Hepatocyte (in vitro differentiated cells): ENCODE data around the gene LAMA4. TPM values are rescaled to one million over a fixed set of nuclear protein-coding genes. Genes with fewer than 3 reads are reported as not detected.

Experiments used
- DNase-seq: peaks from one replicate; pipeline ENCODE4 v3.0.0-alpha.2; 2016; ENCODE audit warnings: low spot score
- H2AFZ ChIP-seq: fragments of 200-600 bp; sonication (generic); 2 replicates; pipeline ENCODE4 v1.6.0; 2016; ENCODE audit warnings: antibody characterized with exemption, mild to moderate bottlenecking
- H3K27ac ChIP-seq: fragments of 200-600 bp; sonication (generic); 2 replicates; pipeline ENCODE4 v1.5.1; 2016; ENCODE audit warnings: mild to moderate bottlenecking
- H3K27me3 ChIP-seq: fragments of 200-600 bp; sonication (generic); 2 replicates; pipeline ENCODE4 v1.6.1; 2016
- H3K36me3 ChIP-seq: fragments of 200-600 bp; sonication (generic); replicated peaks from 2 replicates; pipeline ENCODE4 v1.5.1; 2016; ENCODE audit warnings: low read depth; ENCODE audit not compliant: insufficient read depth
- H3K4me1 ChIP-seq: fragments of 200-600 bp; sonication (generic); 2 replicates; pipeline ENCODE4 v1.5.1; 2016; ENCODE audit warnings: mild to moderate bottlenecking, moderate library complexity; ENCODE audit not compliant: insufficient read depth
- H3K4me2 ChIP-seq: fragments of 200-600 bp; sonication (generic); 2 replicates; pipeline ENCODE4 v1.6.0; 2016
- H3K4me3 ChIP-seq: fragments of 200-600 bp; sonication (generic); 2 replicates; pipeline ENCODE4 v1.5.1; 2016; ENCODE audit warnings: mild to moderate bottlenecking
- H3K79me2 ChIP-seq: fragments of 200-600 bp; sonication (generic); 2 replicates; pipeline ENCODE4 v1.6.0; 2017; ENCODE audit warnings: mild to moderate bottlenecking
- H3K9me2 ChIP-seq: fragments of 200-600 bp; sonication (generic); replicated peaks from 2 replicates; pipeline ENCODE4 v1.6.0; 2017; ENCODE audit warnings: mild to moderate bottlenecking; ENCODE audit not compliant: insufficient read depth
- H3K9me3 ChIP-seq: fragments of 200-600 bp; sonication (generic); 2 replicates; pipeline ENCODE4 v1.5.1; 2016; ENCODE audit warnings: low read depth, mild to moderate bottlenecking
- H4K20me1 ChIP-seq: fragments of 200-600 bp; sonication (generic); 2 replicates; pipeline ENCODE4 v1.6.0; 2016; ENCODE audit warnings: mild to moderate bottlenecking; ENCODE audit not compliant: insufficient read depth, poor library complexity, severe bottlenecking
- EZH2 ChIP-seq: fragments of 200-600 bp; sonication (generic); IDR thresholded peaks from 2 replicates; pipeline ENCODE4 v1.6.1; 2016; ENCODE audit warnings: antibody characterized with exemption, mild to moderate bottlenecking, borderline replicate concordance
- EZH2phosphoT487 ChIP-seq: fragments of 200-600 bp; sonication (generic); IDR thresholded peaks from one replicate; pipeline ENCODE4 v1.6.1; 2018; ENCODE audit warnings: antibody characterized with exemption, mild to moderate bottlenecking, low read depth, moderate library complexity; ENCODE audit not compliant: unreplicated experiment, severe bottlenecking
- WGBS: methylation state at CpG from one replicate; pipeline ENCODE4 v1.1.6; 2016; ENCODE audit warnings: low lambda C conversion rate; ENCODE audit errors: missing lambda C conversion rate; 5-methylcytosine and 5-hydroxymethylcytosine counted together
- polyA plus RNA-seq: library from polyadenylated mRNA; unstranded; fragments of >200 nt; fragmentation: Nextera tagmentation; extraction: Ambion mirVana; gene quantifications from 2 replicates; pipeline ENCODE4 v1.2.1, GENCODE V29; 2016
- total RNA-seq: library from RNA; depleted of rRNA; stranded (reverse); fragments of >200 nt; gene quantifications from 2 replicates; pipeline ENCODE4 v1.2.3, GENCODE V29; 2014
- TF ChIP-seq, protein P1 (sequence below): fragments of 200-600 bp; sonication (generic); IDR thresholded peaks from 2 replicates; pipeline ENCODE4 v1.5.1; 2016; ENCODE audit warnings: antibody characterized with exemption, mild to moderate bottlenecking; ENCODE audit not compliant: poor library complexity

Gene LAMA4
- total and polyA plus RNA-seq, 2 experiments from 2014 or later = 14.1 to 18.9 TPM

DNA sequence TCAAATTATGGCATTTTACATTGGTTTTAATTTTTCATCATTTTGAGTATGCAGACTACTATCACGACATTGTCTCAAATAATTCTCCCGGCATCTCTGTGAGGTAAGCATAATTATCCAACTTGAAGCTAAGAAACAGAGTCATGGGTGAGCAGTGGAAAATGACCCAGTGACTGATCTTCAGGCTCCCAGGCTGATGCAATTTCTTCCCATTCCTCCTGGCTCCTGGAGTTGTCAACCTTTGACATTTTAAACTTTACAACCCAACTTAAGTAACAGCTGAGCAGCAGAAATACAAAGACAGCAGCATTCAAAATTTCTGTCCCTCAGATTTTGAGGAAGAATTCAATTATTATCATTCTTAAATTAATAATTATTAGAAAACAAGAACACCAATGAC, 13.7 kb upstream of the LAMA4 start:
- Histone ChIP-seq H3K4me3 (no peak overlapping the region), H2AFZ (no peak overlapping the region), H3K9me2 (no peaks in the 10 kb centered on the region), H3K27ac (no peak overlapping the region), H4K20me1 (no peaks in the 10 kb centered on the region), H3K36me3 (no peaks in the 10 kb centered on the region), H3K4me2 (no peak overlapping the region), H3K79me2 (no peaks in the 10 kb centered on the region), H3K9me3 (no peaks in the 10 kb centered on the region), H3K27me3 (no peaks in the 10 kb centered on the region), H3K4me1 (no peaks in the 10 kb centered on the region)
- no peak for DNase-seq
- TF ChIP-seq EZH2 = no peak
- TF ChIP-seq, protein P1, sequence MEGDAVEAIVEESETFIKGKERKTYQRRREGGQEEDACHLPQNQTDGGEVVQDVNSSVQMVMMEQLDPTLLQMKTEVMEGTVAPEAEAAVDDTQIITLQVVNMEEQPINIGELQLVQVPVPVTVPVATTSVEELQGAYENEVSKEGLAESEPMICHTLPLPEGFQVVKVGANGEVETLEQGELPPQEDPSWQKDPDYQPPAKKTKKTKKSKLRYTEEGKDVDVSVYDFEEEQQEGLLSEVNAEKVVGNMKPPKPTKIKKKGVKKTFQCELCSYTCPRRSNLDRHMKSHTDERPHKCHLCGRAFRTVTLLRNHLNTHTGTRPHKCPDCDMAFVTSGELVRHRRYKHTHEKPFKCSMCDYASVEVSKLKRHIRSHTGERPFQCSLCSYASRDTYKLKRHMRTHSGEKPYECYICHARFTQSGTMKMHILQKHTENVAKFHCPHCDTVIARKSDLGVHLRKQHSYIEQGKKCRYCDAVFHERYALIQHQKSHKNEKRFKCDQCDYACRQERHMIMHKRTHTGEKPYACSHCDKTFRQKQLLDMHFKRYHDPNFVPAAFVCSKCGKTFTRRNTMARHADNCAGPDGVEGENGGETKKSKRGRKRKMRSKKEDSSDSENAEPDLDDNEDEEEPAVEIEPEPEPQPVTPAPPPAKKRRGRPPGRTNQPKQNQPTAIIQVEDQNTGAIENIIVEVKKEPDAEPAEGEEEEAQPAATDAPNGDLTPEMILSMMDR = no peak
- TF ChIP-seq EZH2phosphoT487 = no peak
- WGBS = 94% methylated on average over 2 of the region's 2 CpGs

DNA sequence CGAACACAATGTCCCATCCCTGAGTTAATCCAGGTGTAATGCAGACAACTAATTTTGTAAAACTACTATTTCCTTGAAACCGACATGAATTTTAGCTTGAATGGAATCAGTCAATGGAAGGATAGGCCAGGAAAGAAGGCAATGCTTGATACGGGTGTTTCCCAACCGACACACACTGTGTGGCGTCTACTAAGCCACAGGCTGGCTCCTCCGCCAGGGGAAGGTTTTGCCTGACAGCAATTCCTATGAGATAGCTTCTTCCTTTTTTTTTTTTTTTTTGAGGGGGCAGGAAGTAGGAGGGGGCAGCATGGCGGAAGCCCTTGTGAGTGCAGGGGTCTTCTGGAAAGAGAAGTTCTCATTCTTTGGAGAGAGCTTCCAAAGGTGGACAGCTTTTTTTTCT, 12.0 kb upstream of the LAMA4 start:
- DNase-seq = no peak
- Histone ChIP-seq H3K27me3 (no peaks in the 10 kb centered on the region), H3K9me2 (no peaks in the 10 kb centered on the region), H3K4me1 (no peaks in the 10 kb centered on the region), H3K36me3 (no peaks in the 10 kb centered on the region), H3K4me2 (no peak overlapping the region), H3K9me3 (no peaks in the 10 kb centered on the region), H3K27ac (no peak overlapping the region), H4K20me1 (no peaks in the 10 kb centered on the region), H3K4me3 (no peak overlapping the region), H3K79me2 (no peaks in the 10 kb centered on the region), H2AFZ (no peak overlapping the region)
- TF ChIP-seq EZH2phosphoT487 = no peak
- 94% methylated on average over 7 of the region's 7 CpGs for WGBS

DNA sequence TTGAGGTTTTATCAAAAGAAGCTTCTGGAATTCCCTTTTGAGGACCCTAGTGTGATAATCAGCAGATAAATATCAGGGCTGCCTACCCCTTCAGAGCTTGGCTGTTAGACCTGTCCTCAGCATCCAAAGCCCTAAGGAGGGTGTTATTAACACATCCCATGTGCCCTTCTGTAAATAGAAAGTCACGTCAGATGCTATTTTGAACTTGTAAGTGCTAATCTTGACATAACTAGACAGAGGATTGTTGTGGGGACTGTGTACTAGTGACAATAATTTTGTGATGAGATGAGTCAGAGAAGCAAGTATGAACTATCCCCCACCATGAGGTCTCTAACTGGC, 4.9 kb upstream of the LAMA4 start:
- no peak for DNase-seq
- no peak overlapping the region for H3K27ac ChIP-seq
- no peaks in the 10 kb centered on the region for H3K36me3 ChIP-seq
- no peaks in the 10 kb centered on the region for H3K79me2 ChIP-seq
- H4K20me1 ChIP-seq = no peaks in the 10 kb centered on the region
- no peaks in the 10 kb centered on the region for H3K27me3 ChIP-seq
- TF ChIP-seq, protein P1 = no peak
- TF ChIP-seq EZH2phosphoT487 (no peak), EZH2 (no peak)
- no peak overlapping the region for H3K4me3 ChIP-seq
- peaks cover 8% of the 10 kb centered on the region for H3K4me1 ChIP-seq
- 88% methylated on average over 1 of the region's 1 CpG for WGBS
- H2AFZ ChIP-seq = no peak overlapping the region
- no peak overlapping the region for H3K4me2 ChIP-seq
- H3K9me3 ChIP-seq = no peaks in the 10 kb centered on the region
- H3K9me2 ChIP-seq = no peaks in the 10 kb centered on the region

DNA sequence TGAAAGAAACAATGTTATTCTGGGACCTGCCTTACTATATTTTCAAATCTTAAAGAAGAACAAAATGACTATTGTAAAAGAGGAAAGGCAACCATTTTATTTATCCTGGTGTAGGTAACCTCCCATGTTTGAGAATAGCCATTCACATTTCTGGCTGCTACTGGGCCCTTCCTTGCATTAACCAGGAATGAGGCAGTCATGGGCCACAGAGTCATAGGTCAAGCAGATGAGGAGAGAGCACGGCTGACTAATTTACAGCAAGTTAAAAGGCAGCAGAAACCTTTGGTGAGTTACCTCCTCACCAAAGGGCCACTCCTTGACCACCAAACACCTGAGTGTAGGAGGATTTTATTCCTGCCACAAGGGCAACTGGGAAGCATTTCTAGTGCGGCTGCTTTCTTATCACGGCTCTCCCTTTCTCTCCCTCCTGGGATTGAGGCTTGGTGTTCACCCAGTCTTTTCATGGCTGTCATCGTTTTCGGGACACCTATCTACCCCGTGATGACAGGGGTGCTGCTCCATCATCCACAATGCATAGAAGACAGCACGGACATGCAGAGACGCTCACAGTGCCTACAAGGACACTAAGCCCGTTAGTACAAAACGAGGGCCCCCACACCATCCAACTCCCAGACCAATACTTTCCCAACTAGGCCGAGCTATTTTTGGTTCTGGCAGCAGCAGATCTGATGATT, 4.4 kb upstream of the LAMA4 start:
- peaks cover 8% of the 10 kb centered on the region for H3K4me1 ChIP-seq
- WGBS = 93% methylated on average over 11 of the region's 11 CpGs
- no peak for DNase-seq
- peaks cover under 1% of the 10 kb centered on the region for H3K27me3 ChIP-seq
- H3K36me3 ChIP-seq = no peaks in the 10 kb centered on the region
- no peaks in the 10 kb centered on the region for H4K20me1 ChIP-seq
- H3K4me3 ChIP-seq = no peak overlapping the region
- no peak overlapping the region for H2AFZ ChIP-seq
- no peaks in the 10 kb centered on the region for H3K79me2 ChIP-seq
- no peaks in the 10 kb centered on the region for H3K9me3 ChIP-seq
- H3K4me2 ChIP-seq = no peak overlapping the region
- H3K27ac ChIP-seq = no peak overlapping the region
- no peak for TF ChIP-seq EZH2phosphoT487
- no peaks in the 10 kb centered on the region for H3K9me2 ChIP-seq
